Renal cortex interstitium (tissue), 11 donors: ENCODE results near the gene SCPEP1. TPM values are rescaled to one million over a fixed set of nuclear protein-coding genes. Genes with fewer than 3 reads are reported as not detected.
"Not testable (repeated sequence)": the region's sequence is repeated elsewhere in the genome, so short reads cannot be mapped to it uniquely, and the experiment has no call there.

Experiments
- DNase-seq, 11 donors: peaks; one replicate each; pipeline ENCODE4 v3.0.0-alpha.2; 2013; ENCODE audit warnings: low read depth in 9 of 11, low spot score in 4 of 11; ENCODE audit errors: extremely low read depth in 1 of 11
- polyA plus RNA-seq, 3 donors: library from polyadenylated mRNA; unstranded; fragments of 120-200 nt; gene quantifications; one replicate each; pipeline ENCODE4 v1.2.1, GENCODE V29; 2013; ENCODE audit not compliant: insufficient read length in 3 of 3

Gene SCPEP1
- polyA plus RNA-seq, 3 donors = 73.2 to 94.7 (median 76.2) TPM

DNA sequence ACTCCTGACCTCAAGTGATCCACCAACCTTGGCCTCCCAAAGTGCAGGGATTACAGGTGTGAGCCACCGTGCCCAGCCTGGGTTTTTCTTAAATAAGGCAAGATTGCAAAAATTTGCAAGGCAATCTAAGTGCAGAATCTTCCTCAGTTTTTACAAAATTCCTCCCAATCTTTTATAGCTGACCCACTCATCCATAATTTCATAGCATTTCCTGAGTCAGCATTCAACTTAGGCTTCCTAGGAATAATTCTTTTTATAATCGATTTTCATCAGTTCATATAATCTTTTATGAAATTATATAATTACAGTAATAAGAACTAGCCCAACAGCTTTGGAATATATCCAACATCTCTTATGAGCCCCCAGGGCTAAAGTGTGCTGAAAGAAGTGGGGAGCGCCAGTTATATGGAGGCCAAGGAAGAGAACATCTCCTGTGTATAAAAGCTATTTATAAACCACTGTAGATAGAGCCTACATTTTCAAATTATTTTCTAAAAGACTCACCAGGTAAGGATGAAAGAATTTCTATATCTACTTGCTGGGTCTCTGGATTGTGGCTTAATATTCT lies 31.9 kb upstream of the SCPEP1 start:
- no peak for DNase-seq

DNA sequence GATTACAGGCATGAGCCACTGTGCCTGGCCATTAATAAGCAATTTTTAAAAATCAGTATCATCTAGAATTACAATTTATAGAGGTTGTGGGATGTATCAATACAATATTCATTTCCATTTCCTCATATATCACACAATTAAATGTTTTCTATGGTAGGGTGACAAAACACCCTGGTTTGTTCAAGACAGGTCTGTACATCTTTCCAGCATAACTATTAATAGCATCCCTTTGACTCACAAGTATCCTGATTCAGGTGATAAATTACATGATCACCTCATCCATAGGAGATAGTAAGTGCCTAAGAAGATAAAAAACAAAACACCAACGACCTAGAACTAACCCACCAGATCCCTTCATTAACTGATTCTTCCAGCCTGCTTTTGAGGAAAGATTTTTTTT lies 30.2 kb upstream of the SCPEP1 start:
- DNase-seq = no peak

DNA sequence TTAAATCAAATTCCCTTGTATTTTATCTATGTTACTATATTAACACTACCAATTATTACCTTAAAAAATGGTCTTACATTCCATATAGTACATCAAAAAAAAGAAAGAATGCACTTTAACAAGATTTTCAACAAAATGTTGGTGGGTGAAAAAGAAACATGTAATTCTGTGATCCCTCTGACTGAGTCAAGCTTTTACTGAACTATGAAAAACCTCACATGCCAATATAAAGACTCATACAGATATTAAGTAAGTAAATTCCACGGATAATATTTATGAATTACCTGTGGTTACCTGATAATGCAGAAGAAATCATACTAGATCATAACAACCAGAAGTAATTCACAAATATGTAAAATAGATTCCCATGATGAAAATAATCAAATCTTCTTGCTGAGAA lies 29.4 kb upstream of the SCPEP1 start:
- no peak for DNase-seq

DNA sequence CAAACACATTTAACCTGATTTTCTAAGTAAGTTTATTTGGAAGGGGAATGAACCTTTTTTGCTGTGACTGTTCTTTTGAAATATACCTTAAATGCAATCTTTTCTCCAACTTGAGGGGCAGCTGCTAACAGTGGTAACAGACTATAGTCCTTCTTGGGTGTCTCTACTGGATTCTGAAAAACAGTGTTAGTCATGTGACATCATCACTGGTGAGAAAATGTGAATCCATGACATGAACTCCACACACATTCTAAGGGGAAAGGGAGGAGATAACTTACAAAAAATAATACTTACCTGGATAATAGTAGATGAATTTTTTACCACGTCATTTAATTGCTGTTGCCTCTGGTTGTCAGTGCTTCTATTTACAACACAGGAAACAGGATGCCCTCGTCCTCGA lies 28.3 kb upstream of the SCPEP1 start:
- DNase-seq = no peak

DNA sequence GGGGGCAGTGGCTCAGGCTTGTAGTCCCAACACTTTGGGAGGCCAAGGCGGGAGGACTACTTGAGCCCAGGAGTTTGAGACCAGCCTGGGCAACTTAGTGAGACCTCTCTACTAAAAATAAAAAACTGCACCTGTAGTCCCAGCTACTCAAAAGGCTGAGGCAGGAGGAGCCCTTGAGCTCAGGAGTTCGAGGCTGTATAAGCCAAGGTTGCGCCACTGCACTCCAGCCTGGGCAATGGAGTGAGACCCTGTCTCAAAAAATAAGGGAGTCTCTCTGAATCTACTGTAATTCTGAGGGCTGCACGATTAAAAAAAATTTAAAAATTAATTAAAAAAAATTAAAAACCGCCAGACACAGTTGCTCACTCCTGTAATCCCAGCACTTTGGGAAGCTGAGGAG lies 20.9 kb upstream of the SCPEP1 start:
- no peak for DNase-seq

DNA sequence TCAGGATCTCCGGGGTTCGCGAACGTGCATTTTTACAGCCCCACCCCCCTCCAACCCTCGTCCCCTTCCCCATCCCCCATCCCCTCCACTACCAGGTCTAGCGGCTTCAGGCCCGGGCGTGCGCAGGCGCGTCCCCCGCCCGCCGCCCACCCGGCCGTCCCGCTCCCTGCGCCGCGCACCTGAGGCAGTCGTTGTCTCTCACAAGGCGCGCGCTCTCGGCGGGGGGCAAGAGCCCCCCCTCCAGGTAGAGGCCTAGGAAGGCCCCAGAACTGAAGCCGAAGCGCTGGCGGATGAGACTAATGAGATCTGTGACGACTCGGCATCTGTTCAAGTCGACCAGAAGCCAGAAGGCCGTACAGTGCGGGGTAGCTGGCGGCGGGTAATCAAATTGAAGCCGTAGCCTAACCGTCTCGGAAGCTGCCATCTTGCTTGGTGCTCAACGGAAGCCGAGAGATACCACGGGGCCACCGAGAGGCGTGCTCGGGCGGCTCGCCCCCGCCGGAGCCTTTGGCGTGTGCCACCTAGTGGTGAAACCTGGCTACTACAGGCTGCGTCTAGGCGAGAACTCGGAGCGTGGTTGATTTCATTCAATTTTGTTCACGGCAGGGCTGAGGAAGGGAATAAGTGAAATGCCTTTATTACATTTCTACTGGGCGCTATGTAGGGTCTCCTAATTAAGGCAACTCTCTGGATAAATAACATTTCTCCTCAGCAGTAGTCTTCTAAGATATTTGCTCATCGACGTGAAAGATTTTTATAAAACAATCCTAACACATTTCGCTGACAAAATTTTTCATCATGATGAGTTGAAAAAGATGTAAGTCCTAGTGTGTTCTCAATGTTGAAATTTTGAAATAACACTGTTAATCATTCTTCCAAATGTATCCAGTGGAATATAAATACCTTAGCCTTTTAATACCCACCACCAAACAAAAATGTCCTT lies 17.1 kb upstream of the SCPEP1 start, which contains the start of gene COIL:
Gene COIL, minus strand, starts transcription at position 455 of the 943 bp plus-strand sequence. Its CDS starts 31 bp downstream, at position 424.
- peak; percentile 77 to 90 (median 88) for DNase-seq

DNA sequence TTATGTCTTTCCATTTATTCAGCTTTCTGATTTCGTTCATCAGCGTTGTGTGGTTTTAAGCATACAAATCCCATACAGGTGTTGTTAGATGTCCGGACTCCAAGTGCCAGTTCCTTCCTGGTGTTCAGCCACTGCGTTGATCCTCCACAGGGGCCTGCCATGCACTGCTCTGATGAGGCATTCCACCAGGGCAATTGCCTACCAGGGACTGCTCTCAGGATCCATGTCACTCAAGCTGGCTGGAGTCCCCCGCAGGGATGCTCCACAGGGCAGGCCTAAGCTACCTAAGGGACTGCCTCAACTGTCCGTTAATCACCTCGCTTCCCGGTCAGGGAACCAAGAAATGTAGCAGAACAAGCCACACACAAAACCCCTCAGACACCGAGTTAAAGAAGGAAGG lies 12.7 kb upstream of the SCPEP1 start:
- not testable (repeated sequence) for DNase-seq

DNA sequence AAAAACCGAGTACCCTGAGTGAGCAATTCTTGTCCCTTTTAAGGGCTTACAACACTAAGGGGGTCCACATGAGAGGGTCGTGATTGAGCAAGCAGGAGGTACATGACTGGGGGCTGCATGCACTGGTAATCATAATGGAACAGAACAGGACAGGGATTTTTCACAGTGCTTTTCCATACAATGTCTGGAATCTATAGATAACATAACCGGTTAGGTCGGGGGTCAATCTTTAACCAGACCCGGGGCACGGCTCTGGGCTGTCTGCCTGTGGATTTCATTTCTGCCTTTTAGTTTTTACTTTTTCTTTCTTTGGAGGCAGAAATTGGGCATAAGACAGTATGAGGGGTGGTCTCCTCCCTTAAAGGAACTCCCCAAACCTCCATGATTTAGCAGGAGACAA lies 12.2 kb upstream of the SCPEP1 start:
- not testable (repeated sequence) for DNase-seq

DNA sequence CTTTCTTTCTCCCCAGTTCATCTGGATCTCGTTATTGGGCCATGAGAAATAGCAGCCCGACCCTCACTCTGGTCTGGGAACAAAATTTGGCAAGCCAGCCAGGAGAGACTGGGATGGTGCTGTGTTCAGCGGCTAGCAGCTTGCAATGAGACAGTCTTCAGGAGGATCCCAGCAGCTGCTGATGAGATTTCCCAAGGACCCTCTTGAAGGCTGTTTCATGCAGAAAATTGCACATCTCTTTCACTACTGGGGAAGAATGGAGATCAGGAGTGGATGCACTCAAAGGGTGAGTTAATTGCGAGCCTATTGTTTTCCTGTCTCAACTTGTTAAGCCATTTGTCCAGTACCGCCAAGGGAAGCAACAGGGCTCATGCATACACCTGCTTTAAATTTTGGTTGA lies 11.6 kb upstream of the SCPEP1 start:
- no peak for DNase-seq

DNA sequence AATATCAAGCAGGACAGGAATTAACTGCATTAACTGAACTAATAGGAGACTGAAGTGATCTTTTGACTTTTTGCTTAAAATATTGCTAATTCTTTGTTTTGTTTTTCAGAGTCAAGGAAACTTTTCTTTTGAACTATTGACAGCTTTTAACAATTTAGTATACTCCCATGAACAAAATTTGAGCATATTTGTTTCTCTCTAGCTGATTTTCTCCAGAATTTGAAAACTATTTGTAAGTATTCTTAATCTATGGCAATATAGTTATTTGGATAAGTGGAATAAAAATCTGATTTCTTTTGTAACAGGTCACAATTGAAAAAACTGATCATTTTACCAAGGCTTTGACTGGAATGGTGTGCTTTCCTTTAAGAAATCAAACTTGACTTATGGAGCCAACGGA lies 7.0 kb upstream of the SCPEP1 start:
- DNase-seq = no peak

DNA sequence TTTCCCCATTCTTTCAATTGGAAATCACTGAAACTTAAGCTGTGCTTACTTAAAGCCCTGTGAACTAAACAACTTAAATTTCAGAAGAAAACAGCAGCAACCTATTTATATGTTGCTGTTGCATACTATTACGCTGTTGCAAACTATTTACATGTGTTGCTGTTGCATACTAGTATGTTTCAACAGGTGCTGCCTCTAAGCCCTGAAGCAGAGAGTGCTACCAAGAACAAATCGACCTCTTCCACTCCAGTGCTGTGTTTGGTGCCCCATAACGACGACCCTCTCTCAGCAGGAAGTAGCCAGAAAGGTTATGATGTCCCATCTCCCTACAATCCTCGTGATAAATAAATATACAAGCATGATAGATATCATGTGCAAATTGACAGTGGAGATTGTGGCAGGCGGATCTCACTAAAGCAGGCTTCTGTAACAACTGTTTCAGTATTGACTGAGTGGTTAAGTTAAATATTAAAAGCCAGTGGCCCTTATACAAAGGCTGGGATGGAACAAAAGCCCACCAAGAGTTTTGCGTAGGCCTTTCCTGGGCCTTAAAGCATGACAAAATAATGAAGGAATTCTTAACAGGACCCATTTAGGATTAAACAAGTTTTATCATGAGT lies 5.7 kb upstream of the SCPEP1 start:
- DNase-seq = no peak

DNA sequence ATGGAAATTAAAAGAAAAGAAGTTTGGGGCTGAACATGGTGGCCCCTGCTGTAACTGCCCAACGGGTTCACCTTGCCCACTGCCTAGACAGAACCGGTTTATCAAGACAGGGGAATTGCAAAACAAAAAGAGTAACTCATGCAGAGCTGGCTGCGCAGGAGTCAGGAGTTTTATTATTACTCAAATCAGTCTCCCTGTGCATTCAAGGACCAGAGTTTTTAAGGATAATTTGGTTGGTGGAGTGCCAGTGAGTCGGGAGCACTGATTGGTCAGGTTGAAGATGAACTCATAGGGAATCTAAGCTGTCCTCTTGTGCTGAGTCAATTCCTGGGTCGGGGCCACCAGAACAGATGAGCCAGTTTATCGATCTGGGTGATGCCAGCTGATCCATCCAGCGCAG lies 4.4 kb upstream of the SCPEP1 start:
- DNase-seq = peak in 1 of 11 donors; percentile 17

DNA sequence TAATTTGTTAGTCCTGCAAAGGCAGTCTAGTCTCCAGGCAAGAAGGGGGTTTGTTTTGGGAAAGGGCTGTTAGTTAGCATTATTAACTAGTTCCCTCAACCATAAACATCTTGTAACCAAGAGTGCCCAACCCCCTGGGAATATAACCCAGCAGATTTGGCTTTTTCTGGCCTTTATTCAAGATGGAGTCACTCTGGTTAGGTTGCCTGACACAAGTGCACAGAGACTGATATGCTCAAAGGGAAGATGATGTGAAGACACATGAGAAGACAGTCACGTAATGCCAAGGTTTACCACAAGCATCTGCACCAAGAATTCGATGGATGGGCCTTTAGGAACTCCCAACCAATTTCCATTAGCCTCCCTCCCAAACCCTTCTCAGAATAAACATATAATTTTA lies 3.9 kb upstream of the SCPEP1 start:
- no peak for DNase-seq

DNA sequence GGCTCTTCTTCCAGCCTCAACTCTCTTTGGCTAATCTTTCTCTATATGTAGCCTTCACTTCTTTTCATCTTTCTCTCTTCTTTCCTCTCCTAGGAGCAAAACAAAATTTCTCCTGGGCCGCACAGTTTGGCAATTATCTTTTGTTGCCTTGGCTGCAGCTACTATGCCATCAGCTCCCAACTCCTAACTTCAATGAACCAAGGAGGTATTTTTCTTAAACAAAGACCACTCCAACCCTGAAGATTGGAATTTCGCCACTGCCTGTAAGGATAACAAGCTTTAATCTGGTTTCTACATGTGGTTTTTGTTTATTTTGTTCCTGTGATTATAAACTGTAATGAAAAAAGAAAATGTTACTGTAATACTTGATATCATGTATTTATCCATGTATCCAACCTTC lies 2.3 kb upstream of the SCPEP1 start:
- DNase-seq = no peak

DNA sequence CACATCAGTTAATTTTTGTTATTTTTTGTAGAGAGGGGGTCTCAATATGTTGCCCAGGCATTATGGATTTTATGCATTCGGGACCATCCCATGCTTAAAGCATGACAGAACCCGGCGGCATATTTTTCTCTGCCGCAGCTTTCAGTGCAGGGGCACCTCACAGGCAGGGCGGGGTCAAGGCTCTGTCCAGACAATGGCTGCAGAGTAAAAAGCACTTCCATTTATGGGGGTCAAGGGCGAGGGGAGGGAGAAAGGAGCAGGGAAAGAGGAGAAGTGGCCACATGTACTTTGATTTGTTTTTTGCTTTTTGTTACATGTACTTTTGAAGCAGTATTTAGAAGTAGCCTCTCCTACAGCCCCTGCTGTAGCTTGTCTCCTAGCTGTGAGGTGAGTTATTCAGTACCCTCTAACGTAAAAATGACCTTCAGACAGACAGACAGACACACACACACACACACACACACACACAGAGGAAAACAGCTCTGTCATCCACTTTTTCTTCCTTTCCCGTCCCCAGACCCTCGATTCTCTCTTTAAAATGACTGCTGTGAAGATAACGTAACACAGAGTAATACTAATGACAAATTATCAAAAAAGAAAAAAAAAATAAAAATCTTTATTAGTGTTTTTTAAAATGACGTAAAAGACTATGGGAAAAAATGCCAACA lies 856 bp upstream of the SCPEP1 start:
- no peak for DNase-seq

DNA sequence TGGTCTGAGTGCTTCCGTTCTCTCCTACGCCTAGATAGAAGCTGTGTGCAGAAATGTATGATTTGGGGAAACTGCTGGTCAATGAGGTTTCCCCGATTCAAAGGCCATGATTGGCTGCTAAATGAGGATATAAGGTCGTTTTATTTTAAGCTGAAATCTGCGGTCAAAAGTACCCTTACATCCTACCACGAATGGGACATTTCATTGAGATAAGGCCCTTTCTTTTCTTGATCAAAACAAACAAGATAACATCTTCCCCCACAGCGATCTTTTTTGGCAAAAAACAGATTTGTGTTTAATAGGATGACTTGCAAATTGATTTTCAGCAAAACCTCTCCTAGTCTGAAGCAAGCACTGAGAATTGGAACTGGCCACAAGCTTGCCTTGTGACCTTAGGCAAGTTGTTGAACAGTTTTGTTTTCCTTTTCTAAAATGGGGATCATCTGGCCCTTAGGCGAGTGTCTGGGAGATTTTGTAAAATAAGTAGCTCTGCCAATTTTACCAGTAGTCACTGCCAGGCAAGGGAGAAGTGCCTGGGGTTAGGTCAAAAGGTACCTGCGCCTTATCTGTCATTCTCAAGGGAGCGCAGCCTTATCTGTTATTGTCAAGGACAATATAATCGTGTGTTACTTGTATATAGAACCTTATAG lies 635 bp downstream of the SCPEP1 start:
- DNase-seq = no peak

DNA sequence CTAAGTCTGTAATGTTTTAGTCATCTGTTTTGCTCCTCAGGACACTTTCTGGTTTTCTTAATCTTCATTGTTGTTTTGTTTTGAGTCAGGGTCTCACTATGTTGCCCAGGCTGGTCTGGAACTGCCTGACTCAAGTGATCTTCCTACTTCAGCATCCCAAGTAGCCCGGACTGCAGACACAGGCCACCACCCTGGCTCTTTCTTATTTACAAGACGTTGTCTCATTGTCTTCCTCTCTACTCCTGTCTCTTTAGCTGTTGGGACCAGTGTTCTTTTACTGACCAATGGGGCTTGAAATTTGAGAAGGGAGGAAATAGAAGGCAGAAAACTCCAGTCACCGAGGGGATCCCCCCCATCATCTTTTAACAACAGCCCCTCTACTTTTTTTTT lies 1.2 kb downstream of the SCPEP1 start:
- no peak for DNase-seq

DNA sequence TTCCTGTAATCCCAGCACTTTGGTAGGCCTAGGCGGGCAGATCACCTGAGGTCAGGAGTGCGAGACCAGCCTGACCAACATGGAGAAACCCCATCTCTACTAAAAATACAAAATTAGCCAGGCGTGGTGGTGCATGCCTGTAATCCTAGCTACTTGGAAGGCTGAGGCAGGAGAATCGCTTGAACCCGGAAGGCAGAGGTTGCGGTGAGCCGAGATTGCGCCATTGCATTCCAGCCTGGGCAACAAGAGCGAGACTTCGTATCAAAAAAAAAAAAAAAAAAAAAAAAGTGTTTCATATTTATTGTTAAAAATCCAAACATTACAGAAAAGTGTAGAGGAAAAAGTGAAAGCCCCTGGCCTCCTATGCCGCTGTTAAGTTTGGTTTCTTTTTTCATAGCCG lies 2.6 kb downstream of the SCPEP1 start:
- not testable (repeated sequence) for DNase-seq

DNA sequence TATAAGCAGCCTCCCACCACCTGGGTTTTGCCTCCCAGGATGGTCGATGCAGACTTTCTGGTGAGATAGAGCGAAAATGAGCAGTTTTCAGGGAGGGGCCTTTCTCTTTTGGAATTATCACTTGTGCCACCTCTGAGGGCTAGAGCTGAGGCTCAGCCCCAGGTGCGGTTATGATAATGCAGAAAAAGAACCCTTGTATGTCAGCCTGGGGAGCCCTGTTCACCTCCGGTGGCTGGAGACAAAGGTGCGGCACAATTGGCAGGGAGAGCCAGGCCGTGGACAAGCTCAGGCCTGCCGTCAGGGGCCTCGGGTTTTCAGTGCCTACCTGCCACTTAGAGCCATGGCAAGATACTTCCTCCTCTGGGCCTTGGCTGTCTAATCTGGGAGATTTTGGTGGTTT lies 4.4 kb downstream of the SCPEP1 start:
- DNase-seq = no peak
